HG03045 (cell line): ENCODE data around the gene PHC2.

Source experiments
- ATAC-seq: cut with Tn5 transposase; IDR thresholded peaks from one replicate; pipeline ENCODE4 v1.9.1; 2021; ENCODE audit warnings: mild to moderate bottlenecking, moderate library complexity; ENCODE audit not compliant: unreplicated experiment

The PHC2 gene

GRCh38 chr1:33275706-33276572, 155.0 kb downstream of the PHC2 start:
- no peak for ATAC-seq

- ATAC-seq: no peak
Observed at GRCh38 chr1:33275195-33275594, 155.7 kb downstream of the PHC2 start.

- ATAC-seq: no peak
Observed at GRCh38 chr1:33274446-33274845, 156.4 kb downstream of the PHC2 start.

GRCh38 chr1:33273961-33274371, 156.9 kb downstream of the PHC2 start:
- no peak for ATAC-seq
